Measurements from ENCODE around the gene ACBD7. TPM values are rescaled to one million over a fixed set of nuclear protein-coding genes. Genes with fewer than 3 reads are reported as not detected.
A peak's percentile ranks its signal among the peaks of the same experiment; 100 is the strongest.

Gene ACBD7
- total RNA-seq, 2 experiments from 2014 or later: 8.1 to 9.2 TPM

DNA sequence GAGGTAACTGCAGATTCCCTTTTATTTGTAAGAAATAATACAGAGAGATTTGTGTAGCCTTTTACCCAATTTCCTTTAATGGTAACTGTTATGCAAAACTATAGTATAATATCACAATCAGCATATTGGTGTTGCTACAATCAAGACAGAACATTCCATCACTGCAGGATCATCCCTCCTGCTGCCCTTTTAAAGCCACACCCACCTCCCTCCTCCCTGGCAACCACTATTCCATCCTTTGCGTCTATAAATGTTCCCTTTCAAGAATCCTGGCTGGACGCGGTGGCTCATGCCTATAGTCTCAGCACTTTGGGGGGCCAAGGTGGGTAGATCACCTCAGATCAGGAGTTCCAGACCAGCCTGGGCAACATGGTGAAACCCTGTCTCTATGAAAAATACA, 13.2 kb downstream of the ACBD7 start:
- Mint-ChIP-seq H3K27me3 (no peaks in the 10 kb centered on the region), H3K27ac (no peak overlapping the region), H3K4me1 (no peaks in the 10 kb centered on the region), H3K4me3 (no peak overlapping the region), H3K9me3 (no peaks in the 10 kb centered on the region), H3K36me3 (ENCODE audit: low read depth) (no peaks in the 10 kb centered on the region)
- ChIA-PET POLR2A (no interaction called here), CTCF (no interaction called here)
- no peak for DNase-seq

DNA sequence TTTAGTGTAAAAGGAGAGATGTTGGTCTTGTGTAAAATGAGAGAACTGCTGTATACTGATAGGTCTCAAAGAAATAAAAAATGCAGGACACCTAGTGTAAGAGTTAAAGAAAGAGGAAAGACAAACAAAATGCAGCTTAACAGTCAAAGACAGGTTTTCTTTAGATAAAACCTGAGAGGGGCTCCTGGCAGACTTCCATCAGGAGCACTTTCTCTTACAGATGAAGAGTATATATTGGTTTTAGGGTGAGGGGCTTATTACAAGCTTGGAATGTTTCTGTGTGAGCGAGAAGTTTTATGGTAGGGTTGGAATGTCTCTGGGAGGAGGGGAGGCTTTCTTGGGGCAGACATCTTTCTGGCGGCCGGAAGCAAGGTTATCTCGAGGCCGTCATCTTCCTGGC, 16.2 kb downstream of the ACBD7 start:
- Mint-ChIP-seq H3K4me1 (no peaks in the 10 kb centered on the region), H3K27ac (no peak overlapping the region), H3K4me3 (no peak overlapping the region), H3K9me3 (no peaks in the 10 kb centered on the region), H3K36me3 (ENCODE audit: low read depth) (no peaks in the 10 kb centered on the region), H3K27me3 (no peaks in the 10 kb centered on the region)
- no peak for DNase-seq
- ChIA-PET POLR2A (no interaction called here), CTCF (no interaction called here)

DNA sequence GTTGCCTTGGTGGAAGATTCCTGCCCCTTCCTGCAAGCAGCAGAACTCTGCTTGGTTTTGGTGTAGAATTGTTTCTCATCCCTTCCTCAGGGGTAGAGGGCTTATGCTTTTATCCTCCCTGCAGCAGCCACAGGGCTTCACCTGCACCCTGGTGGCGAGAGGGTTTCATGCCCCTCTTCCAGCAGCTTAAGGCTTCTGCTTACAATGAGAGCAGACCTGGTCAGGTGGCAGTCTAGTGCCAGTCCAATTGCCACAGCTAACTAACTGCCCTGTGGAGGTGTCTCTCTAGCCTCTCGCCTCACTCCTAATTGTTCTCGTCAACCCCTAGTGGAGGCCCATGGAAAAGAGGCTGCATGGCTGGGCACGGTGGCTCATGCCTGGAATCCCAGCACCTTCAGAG, 19.3 kb downstream of the ACBD7 start:
- CTCF ChIA-PET: interaction anchor here (1.0 kb wide), 1 partner anchor 11 kb away, joined by 3 read pairs; no protein-coding TSS in a partner anchor

DNA sequence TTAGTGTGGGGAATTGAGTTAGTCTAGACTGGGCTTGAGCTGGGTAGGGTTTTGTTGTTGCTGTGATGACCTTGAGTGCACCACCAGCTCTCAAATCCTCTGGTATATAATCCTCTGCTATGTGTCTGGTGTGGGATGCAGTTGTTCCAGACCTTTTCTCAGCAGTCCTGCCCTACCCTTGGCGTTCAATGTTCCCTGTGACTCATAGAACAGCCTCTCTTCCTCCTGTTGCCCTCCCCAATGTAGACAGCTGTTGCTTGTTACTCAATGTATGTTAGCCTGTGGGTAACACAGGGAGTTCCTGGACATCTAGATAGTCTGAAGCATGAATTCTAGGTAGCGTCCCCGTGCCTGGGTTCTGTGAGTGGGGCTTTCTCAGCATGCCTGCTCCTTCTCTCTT, 19.8 kb downstream of the ACBD7 start:
- ChIA-PET CTCF (no interaction called here), POLR2A (no interaction called here)
- Mint-ChIP-seq H3K27me3 (peaks cover 3% of the 10 kb centered on the region), H3K4me1 (peaks cover 3% of the 10 kb centered on the region), H3K9me3 (peaks cover 3% of the 10 kb centered on the region), H3K4me3 (no peak overlapping the region), H3K27ac (no peak overlapping the region), H3K36me3 (ENCODE audit: low read depth) (no peaks in the 10 kb centered on the region)
- no peak for DNase-seq

More for the DNA sequence above, 19.3 kb downstream of the ACBD7 start:
- Mint-ChIP-seq H3K36me3 (ENCODE audit: low read depth) (no peaks in the 10 kb centered on the region), H3K27ac (no peak overlapping the region), H3K27me3 (peaks cover 3% of the 10 kb centered on the region), H3K4me3 (no peak overlapping the region), H3K4me1 (peaks cover 3% of the 10 kb centered on the region), H3K9me3 (peaks cover 3% of the 10 kb centered on the region)
- POLR2A ChIA-PET: no interaction called here
- DNase-seq: no peak

DNA sequence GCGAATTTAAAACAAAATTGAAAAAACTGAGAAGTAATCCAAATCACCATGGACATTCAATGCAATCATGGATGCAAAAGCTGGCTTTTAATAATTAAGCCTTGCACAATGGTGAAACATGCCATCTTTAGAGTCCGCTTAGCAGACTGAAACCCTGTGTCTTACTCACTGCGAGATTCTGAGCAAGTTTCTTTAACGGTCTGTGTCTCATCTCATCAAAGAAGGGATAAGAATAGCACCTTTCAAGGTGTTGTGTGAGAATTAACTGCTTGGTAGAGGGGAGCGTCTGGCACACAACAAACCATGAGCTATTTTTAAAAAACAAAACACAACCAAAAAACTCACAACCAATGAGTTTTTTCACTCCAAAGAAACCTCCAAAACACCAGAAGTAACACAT, 21.4 kb downstream of the ACBD7 start:
- H3K4me3 Mint-ChIP-seq: no peak overlapping the region
- H3K36me3 Mint-ChIP-seq (ENCODE audit: low read depth): no peaks in the 10 kb centered on the region
- H3K9me3 Mint-ChIP-seq: peaks cover 3% of the 10 kb centered on the region
- no peak for DNase-seq
- POLR2A ChIA-PET: no interaction called here
- CTCF ChIA-PET: no interaction called here
- H3K27ac Mint-ChIP-seq: no peak overlapping the region
- peaks cover 3% of the 10 kb centered on the region for H3K27me3 Mint-ChIP-seq
- H3K4me1 Mint-ChIP-seq: peaks cover 3% of the 10 kb centered on the region

DNA sequence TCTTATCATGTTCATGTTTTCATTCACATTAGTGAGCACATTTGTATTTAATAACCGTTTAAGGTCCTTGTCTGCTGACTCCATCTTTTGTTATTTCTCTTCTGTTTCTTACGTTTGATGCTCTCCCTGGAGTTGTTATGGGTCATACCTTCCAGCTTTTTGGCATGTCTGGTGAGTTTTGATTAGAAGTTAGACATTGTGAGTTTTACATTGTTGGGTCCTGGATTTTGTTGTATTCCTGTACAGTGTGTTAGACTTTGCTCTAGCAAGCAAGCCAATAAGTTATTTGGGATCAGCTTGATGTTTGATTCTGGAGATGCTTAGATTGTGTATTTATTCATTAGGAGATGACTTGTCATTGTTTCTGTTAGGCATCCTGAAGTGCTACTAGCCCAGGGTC, 27.9 kb downstream of the ACBD7 start:
- peaks cover 8% of the 10 kb centered on the region for H3K36me3 Mint-ChIP-seq (ENCODE audit: low read depth)
- peaks cover 6% of the 10 kb centered on the region for H3K27me3 Mint-ChIP-seq
- peaks cover 14% of the 10 kb centered on the region for H3K9me3 Mint-ChIP-seq
- H3K4me3 Mint-ChIP-seq: no peak overlapping the region
- H3K27ac Mint-ChIP-seq: no peak overlapping the region
- POLR2A ChIA-PET: no interaction called here
- no peak for DNase-seq
- peaks cover 3% of the 10 kb centered on the region for H3K4me1 Mint-ChIP-seq
- CTCF ChIA-PET: no interaction called here

DNA sequence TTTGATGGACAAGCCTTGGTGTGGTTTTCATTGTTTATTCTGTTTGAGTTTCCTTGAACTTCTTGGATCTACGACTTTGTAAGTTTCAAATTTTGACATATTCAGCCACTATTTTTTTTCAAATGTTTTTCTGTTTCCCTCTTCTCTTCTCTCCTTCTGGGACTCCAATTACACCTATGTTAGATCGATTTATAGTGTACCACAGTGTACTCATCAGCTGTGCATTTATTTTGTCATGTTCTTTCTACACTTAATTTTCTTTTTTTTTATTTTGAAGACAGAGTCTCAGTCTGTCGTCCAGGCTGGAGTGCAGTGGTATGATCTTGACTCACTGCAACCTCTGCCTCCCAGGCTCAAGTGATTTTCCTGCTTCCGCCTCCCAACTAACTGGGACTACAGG, 28.7 kb downstream of the ACBD7 start:
- Mint-ChIP-seq H3K27ac (no peak overlapping the region), H3K4me1 (no peaks in the 10 kb centered on the region), H3K27me3 (peaks cover 3% of the 10 kb centered on the region), H3K36me3 (ENCODE audit: low read depth) (peaks cover 8% of the 10 kb centered on the region), H3K9me3 (peaks cover 11% of the 10 kb centered on the region), H3K4me3 (no peak overlapping the region)
- ChIA-PET CTCF (no interaction called here), POLR2A (no interaction called here)
- DNase-seq: no peak

DNA sequence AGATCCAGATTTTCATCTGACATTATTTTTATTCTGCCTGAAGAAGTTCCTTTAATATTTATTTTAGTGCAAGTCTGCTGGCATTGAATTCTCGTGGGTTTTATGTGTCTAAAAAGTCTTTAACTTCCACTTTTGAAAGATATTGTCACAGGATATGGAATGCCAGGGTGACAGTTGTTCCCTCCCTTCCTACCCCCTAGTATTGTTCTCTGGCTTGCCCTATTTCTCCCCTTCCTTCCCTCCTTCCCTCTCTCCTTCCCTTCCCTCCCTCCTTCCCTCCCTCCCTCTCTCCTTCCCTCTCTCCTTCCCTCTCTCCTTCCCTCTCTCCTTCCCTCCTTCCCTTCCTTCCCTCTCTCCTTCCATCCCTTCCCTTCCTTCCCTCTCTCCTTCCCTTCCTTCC, 29.9 kb downstream of the ACBD7 start:
- DNase-seq: no peak
- H3K9me3 Mint-ChIP-seq: peaks cover 11% of the 10 kb centered on the region
- H3K27me3 Mint-ChIP-seq: peaks cover 5% of the 10 kb centered on the region
- POLR2A ChIA-PET: no interaction called here
- CTCF ChIA-PET: no interaction called here
- no peak overlapping the region for H3K27ac Mint-ChIP-seq
- H3K36me3 Mint-ChIP-seq (ENCODE audit: low read depth): peaks cover 8% of the 10 kb centered on the region
- no peak overlapping the region for H3K4me3 Mint-ChIP-seq
- no peaks in the 10 kb centered on the region for H3K4me1 Mint-ChIP-seq

DNA sequence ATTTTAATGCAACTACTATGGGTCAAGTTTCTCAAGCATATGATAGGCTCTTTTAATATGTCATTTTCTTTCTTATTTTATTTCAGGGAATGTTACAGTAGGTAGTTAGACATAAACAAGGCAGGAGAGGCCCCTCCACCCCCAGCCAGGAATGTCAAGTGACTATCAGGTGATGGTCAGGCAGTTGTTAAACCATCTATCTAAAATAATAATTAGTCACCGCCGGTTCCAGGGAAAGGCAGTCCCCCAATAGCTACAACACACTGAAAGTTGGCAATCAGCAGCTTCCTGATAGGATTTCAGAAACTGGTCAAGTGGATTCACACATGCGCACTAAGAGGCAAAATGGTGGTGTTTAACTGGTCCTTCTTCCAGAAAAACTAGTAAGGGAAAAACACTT, 35.5 kb downstream of the ACBD7 start:
- H3K36me3 Mint-ChIP-seq (ENCODE audit: low read depth): no peaks in the 10 kb centered on the region
- H3K27me3 Mint-ChIP-seq: peaks cover 5% of the 10 kb centered on the region
- DNase-seq: no peak
- no peak overlapping the region for H3K4me3 Mint-ChIP-seq
- POLR2A ChIA-PET: no interaction called here
- no peaks in the 10 kb centered on the region for H3K4me1 Mint-ChIP-seq
- H3K27ac Mint-ChIP-seq: no peak overlapping the region
- H3K9me3 Mint-ChIP-seq: no peaks in the 10 kb centered on the region
- CTCF ChIA-PET: no interaction called here

DNA sequence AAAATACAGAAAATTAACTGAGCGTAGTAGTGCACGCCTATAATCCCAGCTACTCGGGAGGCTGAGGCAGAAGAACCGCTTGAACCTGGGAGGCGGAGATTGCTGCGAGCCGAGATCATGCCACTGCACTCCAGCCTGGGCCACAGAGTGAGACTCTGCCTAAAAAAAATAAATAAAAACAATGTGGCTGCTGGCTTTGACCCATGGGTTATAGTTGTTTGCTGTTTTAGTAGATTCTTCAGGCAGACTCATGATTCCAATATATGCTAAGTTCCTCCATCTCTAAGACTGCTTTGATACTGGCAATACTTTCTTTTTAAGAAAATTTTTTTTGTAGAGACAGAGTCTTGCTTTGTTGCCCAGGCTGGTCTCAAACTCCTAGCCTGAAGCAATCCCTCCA, 36.5 kb downstream of the ACBD7 start:
- CTCF ChIA-PET: no interaction called here
- H3K9me3 Mint-ChIP-seq: no peaks in the 10 kb centered on the region
- peaks cover 5% of the 10 kb centered on the region for H3K27me3 Mint-ChIP-seq
- no peaks in the 10 kb centered on the region for H3K4me1 Mint-ChIP-seq
- H3K4me3 Mint-ChIP-seq: no peak overlapping the region
- no peak for DNase-seq
- POLR2A ChIA-PET: no interaction called here
- no peaks in the 10 kb centered on the region for H3K36me3 Mint-ChIP-seq (ENCODE audit: low read depth)
- H3K27ac Mint-ChIP-seq: no peak overlapping the region

DNA sequence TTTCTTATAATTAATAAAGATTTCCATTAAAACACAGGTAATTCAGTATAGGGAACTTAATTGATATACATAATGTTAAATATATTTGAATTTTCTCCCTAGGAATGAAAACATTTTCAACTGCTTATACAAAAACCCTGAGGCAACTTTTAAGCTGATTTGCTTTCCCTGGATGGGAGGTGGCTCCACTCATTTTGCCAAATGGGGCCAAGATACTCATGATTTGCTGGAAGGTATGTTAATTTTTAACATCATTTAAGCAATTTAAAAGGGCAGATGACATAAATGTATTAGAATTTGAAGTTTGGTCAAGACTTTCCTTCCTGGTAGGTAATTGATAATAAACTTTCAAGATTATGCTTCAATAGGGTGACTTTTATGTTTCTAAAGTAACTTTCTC, 39.0 kb downstream of the ACBD7 start:
- no peak for DNase-seq
- Mint-ChIP-seq H3K27me3 (no peaks in the 10 kb centered on the region), H3K4me1 (peaks cover 10% of the 10 kb centered on the region), H3K27ac (no peak overlapping the region), H3K4me3 (no peak overlapping the region), H3K9me3 (no peaks in the 10 kb centered on the region), H3K36me3 (ENCODE audit: low read depth) (peaks cover 2% of the 10 kb centered on the region)
- ChIA-PET POLR2A (no interaction called here), CTCF (interaction anchor here (0.6 kb wide), 1 partner anchor 24 kb away, joined by 4 read pairs; no protein-coding TSS in a partner anchor)

DNA sequence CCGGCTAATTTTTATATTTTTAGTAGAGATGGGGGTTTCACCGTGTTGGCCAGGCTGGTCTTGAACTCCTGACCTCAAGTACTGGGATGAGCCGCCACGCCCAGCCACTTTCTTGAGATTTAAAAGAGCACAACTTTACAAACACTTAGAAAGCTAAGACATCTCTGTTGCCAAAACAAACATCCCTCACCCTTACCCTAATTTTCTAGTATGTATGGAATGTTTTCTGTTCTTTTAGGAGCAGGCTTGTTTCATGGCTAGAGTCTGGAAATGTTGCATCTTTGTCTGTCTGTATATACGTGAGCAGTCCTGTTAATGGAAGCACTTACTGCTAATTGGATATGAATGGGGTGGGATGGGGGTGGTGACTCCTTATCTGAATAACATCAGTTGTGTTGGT, 42.0 kb downstream of the ACBD7 start:
- Mint-ChIP-seq H3K27me3 (no peaks in the 10 kb centered on the region), H3K4me1 (peaks cover 21% of the 10 kb centered on the region), H3K27ac (no peak overlapping the region), H3K9me3 (peaks cover 6% of the 10 kb centered on the region), H3K36me3 (ENCODE audit: low read depth) (peaks cover 4% of the 10 kb centered on the region), H3K4me3 (no peak overlapping the region)
- ChIA-PET CTCF (no interaction called here), POLR2A (no interaction called here)
- DNase-seq: no peak

DNA sequence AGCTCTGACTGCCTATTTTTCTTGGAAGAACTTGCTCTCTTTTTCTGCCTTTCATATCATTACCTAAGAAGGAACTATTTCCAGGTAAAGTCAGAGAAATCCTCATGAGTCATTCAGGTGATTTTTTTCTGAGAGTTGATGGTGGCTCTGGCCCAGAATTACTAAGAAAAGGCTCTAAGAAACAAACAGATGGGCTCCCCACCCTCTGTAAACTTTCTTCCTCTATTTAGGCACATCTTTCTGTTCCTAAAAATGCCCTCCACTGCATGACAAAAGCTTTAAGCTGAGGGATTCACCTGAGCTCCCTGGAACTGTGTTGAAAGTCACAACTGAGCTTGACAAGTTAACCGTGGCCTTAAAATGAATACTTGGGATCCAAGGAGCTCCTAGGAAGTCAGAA, 43.2 kb downstream of the ACBD7 start:
- CTCF ChIA-PET: no interaction called here
- H3K27me3 Mint-ChIP-seq: no peaks in the 10 kb centered on the region
- H3K27ac Mint-ChIP-seq: no peak overlapping the region
- H3K4me3 Mint-ChIP-seq: no peak overlapping the region
- DNase-seq: no peak
- POLR2A ChIA-PET: no interaction called here
- peaks cover 6% of the 10 kb centered on the region for H3K9me3 Mint-ChIP-seq
- peaks cover 25% of the 10 kb centered on the region for H3K4me1 Mint-ChIP-seq
- H3K36me3 Mint-ChIP-seq (ENCODE audit: low read depth): peaks cover 4% of the 10 kb centered on the region

DNA sequence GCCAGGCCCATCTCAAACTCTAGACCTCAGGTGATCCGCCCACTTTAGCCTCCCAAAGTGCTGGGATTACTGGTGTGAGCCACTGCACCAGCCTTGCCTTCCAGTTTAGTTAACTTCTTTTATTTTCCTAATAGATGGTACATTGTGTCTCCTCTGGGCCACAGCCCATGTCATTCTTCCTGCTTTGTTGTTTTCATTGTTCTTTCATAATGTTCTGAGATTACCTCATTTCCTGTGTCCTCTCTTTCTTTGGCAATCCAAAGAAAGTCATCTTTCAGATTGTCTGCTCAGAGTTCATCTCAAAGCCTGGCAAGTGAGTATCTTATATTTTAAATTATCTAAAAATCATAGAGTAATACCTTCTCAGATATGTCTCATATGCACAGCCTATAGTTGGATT, 44.9 kb downstream of the ACBD7 start, which contains the start of gene OLAH:
TSS of gene OLAH (plus strand) at position 270 of the 400 bp plus-strand sequence. CDS start 3,346 bp downstream, outside the sequence.
- no peak within 1 kb of the TSS for H3K4me3 Mint-ChIP-seq
- ChIA-PET CTCF (no interaction called here), POLR2A (interaction anchor here (0.6 kb wide), 1 partner anchor 22 kb away, joined by 3 read pairs; no protein-coding TSS in a partner anchor)
- DNase-seq: no peak
- H3K27ac Mint-ChIP-seq: peak within 1 kb of the TSS; percentile 82
- H3K27me3 Mint-ChIP-seq: no peaks in the 10 kb centered on the region
- peaks cover 4% of the 10 kb centered on the region for H3K36me3 Mint-ChIP-seq (ENCODE audit: low read depth)
- H3K4me1 Mint-ChIP-seq: peaks cover 30% of the 10 kb centered on the region
- peaks cover 6% of the 10 kb centered on the region for H3K9me3 Mint-ChIP-seq

All from activated CD4-positive, alpha-beta T cell treated with anti-CD3 and anti-CD28 coated beads, Interleukin-2, amount 10 ng/mL, durations not matched to agents 7 days and 5 days (primary cell).